Renal pelvis (tissue), 4 donors: ENCODE data around the gene ORAI1. TPM values are rescaled to one million over a fixed set of nuclear protein-coding genes. Genes with fewer than 3 reads are reported as not detected.
"Not testable (repeated sequence)": the region's sequence is repeated elsewhere in the genome, so short reads cannot be mapped to it uniquely, and the experiment has no call there.

Source experiments
- DNase-seq: peaks from one replicate; pipeline ENCODE4 v3.0.0-alpha.2; 2013
- polyA plus RNA-seq, 3 donors: library from polyadenylated mRNA; unstranded; fragments of 120-200 nt; gene quantifications; one replicate each; pipeline ENCODE4 v1.2.1, GENCODE V29; 2013; ENCODE audit not compliant: insufficient read length in 3 of 3

The ORAI1 gene
- polyA plus RNA-seq, 3 donors, result 13.7 to 17.2 (median 15.9) TPM

- no peak for DNase-seq
Measured at GRCh38 chr12:121678716-121679300, 52.5 kb downstream of the ORAI1 start.

GRCh38 chr12:121679661-121680197 is 53.4 kb downstream of the ORAI1 start:
- DNase-seq, result not testable (repeated sequence)

GRCh38 chr12:121688966-121689365 is 62.6 kb downstream of the ORAI1 start:
- no peak for DNase-seq

- DNase-seq, result no peak
Measured at GRCh38 chr12:121689430-121689829, 63.1 kb downstream of the ORAI1 start.

Other genes with a start within 250 kb of the ORAI1 start
- gene RNF34, start 226.4 kb upstream of the ORAI1 start, polyA plus RNA-seq, result 10 to 100 TPM; 43.2 to 48.8 (median 45.0) TPM
- gene KDM2B, start 45.5 kb upstream of the ORAI1 start, polyA plus RNA-seq, result 10 to 100 TPM; 77.4 to 80.0 (median 79.4) TPM
- 1 to 10 TPM; 1.8 to 2.5 (median 1.9) TPM for gene MORN3, start 43.1 kb downstream of the ORAI1 start, polyA plus RNA-seq
- 10 to 100 TPM; 10.4 to 16.8 (median 15.7) TPM for gene TMEM120B, start 86.2 kb downstream of the ORAI1 start, polyA plus RNA-seq
- gene RHOF, start 167.2 kb downstream of the ORAI1 start, polyA plus RNA-seq, result 10 to 100 TPM; 12.3 to 13.2 (median 12.9) TPM
- gene SETD1B, start 177.5 kb downstream of the ORAI1 start, polyA plus RNA-seq, result 10 to 100 TPM; 16.6 to 20.5 (median 17.9) TPM
- 1 to 10 TPM; 3.2 to 5.0 (median 4.4) TPM for gene HPD, start 232.3 kb downstream of the ORAI1 start, polyA plus RNA-seq